ENCODE data around the gene ARHGAP15.

The ARHGAP15 gene

GRCh38 chr2:143341478-143341877 lies 212.3 kb downstream of the ARHGAP15 start:
- DNase-seq (ENCODE audit: low spot score): no peak
- H3K27ac ChIP-seq: no peak overlapping the region
- no peak for TF ChIP-seq CTCF (conservative IDR thresholded peaks at IDR 0.05; ENCODE audit: low read depth)
- POLR2A ChIA-PET (ENCODE audit: low non-redundant PET): no interaction called here
- CTCF ChIA-PET: no interaction called here

- ChIA-PET POLR2A (ENCODE audit: low non-redundant PET) (no interaction called here), CTCF (no interaction called here)
- DNase-seq (ENCODE audit: low spot score): no peak
- no peak overlapping the region for H3K27ac ChIP-seq
- TF ChIP-seq CTCF (conservative IDR thresholded peaks at IDR 0.05; ENCODE audit: low read depth): no peak
Observed at GRCh38 chr2:143344780-143345179, 215.6 kb downstream of the ARHGAP15 start.

DNA sequence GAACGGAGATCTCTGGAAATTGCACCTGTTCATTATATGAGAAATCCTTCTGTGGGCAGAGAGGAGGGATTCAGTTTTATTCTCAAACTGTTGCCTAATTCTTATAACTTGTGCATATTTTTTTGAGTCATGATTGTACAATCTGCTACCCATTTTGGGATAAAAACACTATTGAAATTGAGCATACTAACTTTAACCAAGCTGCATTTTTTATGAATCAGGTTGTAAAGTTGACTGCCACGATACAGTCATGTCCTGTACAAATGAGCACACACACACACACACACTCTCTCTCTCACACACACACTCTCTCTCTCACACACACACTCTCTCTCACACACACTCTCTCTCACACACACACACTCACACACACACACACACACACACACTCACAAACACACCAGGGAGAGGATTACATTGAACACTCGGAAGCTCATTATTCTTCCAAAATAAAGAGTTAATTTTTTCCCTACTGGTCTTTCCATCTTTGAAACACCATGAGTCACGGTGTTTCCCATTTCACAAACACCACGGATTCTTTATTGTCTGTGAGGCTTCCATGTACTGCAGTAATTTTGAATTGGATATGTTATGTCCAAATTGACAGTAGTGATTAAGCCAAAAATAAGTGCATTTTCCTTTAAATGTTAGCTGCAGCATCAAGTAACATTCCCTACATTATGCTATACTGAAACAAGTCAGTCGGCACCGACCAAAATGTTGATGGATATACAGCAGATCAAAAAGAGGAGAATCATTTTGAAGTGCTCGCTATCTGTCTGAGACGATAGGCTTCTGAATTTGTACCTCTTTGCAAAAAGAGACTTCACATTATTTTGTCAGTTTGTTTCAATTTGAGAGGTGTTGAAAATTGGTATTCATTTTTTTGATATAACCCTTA lies 216.9 kb downstream of the ARHGAP15 start:
- TF ChIP-seq CTCF (conservative IDR thresholded peaks at IDR 0.05; ENCODE audit: low read depth): no peak
- no peak for DNase-seq (ENCODE audit: low spot score)
- H3K27ac ChIP-seq: no peak overlapping the region
- POLR2A ChIA-PET (ENCODE audit: low non-redundant PET): no interaction called here
- CTCF ChIA-PET: interaction anchor here (0.7 kb wide), 1 partner anchor 25 kb away, joined by 3 read pairs; no protein-coding TSS in a partner anchor

- POLR2A ChIA-PET (ENCODE audit: low non-redundant PET): no interaction called here
- no peak for DNase-seq (ENCODE audit: low spot score)
- CTCF ChIA-PET: no interaction called here
- TF ChIP-seq CTCF (conservative IDR thresholded peaks at IDR 0.05; ENCODE audit: low read depth): no peak
- H3K27ac ChIP-seq: no peak overlapping the region
Observed at GRCh38 chr2:143347271-143347695, 218.1 kb downstream of the ARHGAP15 start.

GRCh38 chr2:143347901-143348414 lies 218.7 kb downstream of the ARHGAP15 start:
- TF ChIP-seq CTCF (conservative IDR thresholded peaks at IDR 0.05; ENCODE audit: low read depth): no peak
- no peak for DNase-seq (ENCODE audit: low spot score)
- ChIA-PET CTCF (no interaction called here), POLR2A (ENCODE audit: low non-redundant PET) (no interaction called here)
- H3K27ac ChIP-seq: no peak overlapping the region

DNA sequence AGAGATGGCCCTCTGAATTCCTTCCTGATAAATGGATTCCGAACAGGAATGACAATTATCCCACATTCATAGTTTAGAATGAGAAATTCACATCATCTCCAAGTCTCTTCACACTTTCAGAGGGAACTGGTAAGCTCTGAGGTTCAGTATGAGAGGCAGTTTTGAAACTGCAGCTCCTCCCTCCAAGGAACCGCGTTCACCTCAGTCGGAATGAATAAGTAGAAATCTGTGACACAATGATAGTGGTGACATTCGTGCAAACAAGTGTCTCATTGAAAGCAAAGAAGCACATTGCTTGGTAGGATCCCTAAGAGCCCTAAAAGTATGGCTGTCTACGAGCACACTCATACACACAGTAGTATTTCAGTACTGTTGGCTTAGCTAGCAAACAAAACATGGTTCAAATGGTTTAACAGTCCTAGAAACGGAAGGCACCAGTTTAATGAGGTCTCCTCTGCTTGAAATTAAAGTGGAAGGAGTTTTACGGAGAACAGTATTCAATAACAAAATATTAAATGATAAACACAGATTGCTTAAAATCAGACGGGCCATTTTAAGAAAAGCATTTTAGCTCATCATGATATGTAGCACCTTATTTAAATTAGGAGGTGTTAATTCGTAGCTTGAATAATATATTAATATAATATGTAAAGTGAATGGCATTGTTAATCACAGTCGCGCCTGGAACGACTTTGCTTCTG lies 225.0 kb downstream of the ARHGAP15 start:
- ChIA-PET POLR2A (ENCODE audit: low non-redundant PET) (no interaction called here), CTCF (no interaction called here)
- H3K27ac ChIP-seq: no peak overlapping the region
- no peak for DNase-seq (ENCODE audit: low spot score)
- no peak for TF ChIP-seq CTCF (conservative IDR thresholded peaks at IDR 0.05; ENCODE audit: low read depth)

All from RWPE1 (cell line).